K562 (cell line): ENCODE measurements around the gene ADAR. TPM values are rescaled to one million over a fixed set of nuclear protein-coding genes. Genes with fewer than 3 reads are reported as not detected.

Experiments
- ATAC-seq: fragments of 200-7000 bp; cut with Tn5 transposase; 3 replicates; pipeline ENCODE4 v1.9.1; 2020; ENCODE audit warnings: moderate library complexity
- BruUV-seq: library from RNA; stranded (reverse); fragments of 400-500 nt; replicated peaks from 2 replicates; lab custom pipeline; 2021; lab: Mats Ljungman, UMichigan
- CTCF ChIA-PET: fragments of 300-600 bp; formaldehyde crosslinking; extraction: SDS; loops from one replicate; lab custom pipeline; 2021; ENCODE audit warnings: low intra/inter-chr PET ratio; lab: Yijun Ruan, JAX
- POLR2A ChIA-PET: fragments of 300-600, 350-650 bp; sonication (Branson Sonifier 250); formaldehyde crosslinking; extraction: SDS; loops from one replicate; lab custom pipeline; 2021; ENCODE audit warnings: antibody characterized with exemption, inconsistent platforms; lab: Yijun Ruan, JAX
- DNase-seq, 4 experiments: peaks; one replicate each; pipeline versions ENCODE4 v3.0.0 to v3.0.0-alpha.2; 2011 to 2018; ENCODE audit warnings: low spot score in 3 of 4, mixed read lengths in 3 of 4; ENCODE audit errors: extremely low read depth in 1 of 4
- FAIRE-seq: peaks from 2 replicates; lab custom pipeline; 2011; peaks lifted over from hg19 to GRCh38; lab: Jason Lieb, UNC
- H2AFZ ChIP-seq: 2 replicates; pipeline ENCODE4 v1.6.0; 2011; ENCODE audit warnings: low read depth, low read length, control low read depth, inconsistent platforms
- H3K27ac ChIP-seq: fragments of 200-600 bp; 3 replicates; pipeline ENCODE4 v1.8.0; 2011; ENCODE audit warnings: low read depth, mild to moderate bottlenecking, control low read depth, inconsistent platforms, low read length, moderate library complexity, mixed read lengths; ENCODE audit errors: extremely low read depth
- H3K27me3 ChIP-seq, 2 experiments: fragments of 300-600 bp in 1 of 2; 2 replicates in 1 of 2; 3 replicates in 1 of 2; pipeline versions ENCODE4 v1.6.0 to v1.8.0; 2011; ENCODE audit warnings: inconsistent platforms in 2 of 2, low read length in 2 of 2, mild to moderate bottlenecking in 1 of 2, mixed read lengths in 1 of 2, moderate library complexity in 1 of 2; ENCODE audit not compliant: control insufficient read depth in 2 of 2, insufficient read depth in 2 of 2
- H3K36me3 ChIP-seq: fragments of 300-600 bp; 3 replicates; pipeline ENCODE4 v1.8.0; 2011; ENCODE audit warnings: mild to moderate bottlenecking, low read length, inconsistent platforms; ENCODE audit not compliant: control insufficient read depth, insufficient read depth
- H3K4me1 ChIP-seq, 2 experiments: fragments of 200-600 bp in 1 of 2; replicated peaks in 1 of 2; 2 replicates in 1 of 2; 3 replicates in 1 of 2; pipeline versions ENCODE4 v1.5.1 to v1.8.0; 2011; ENCODE audit warnings: inconsistent platforms in 2 of 2, low read length in 2 of 2, mild to moderate bottlenecking in 1 of 2, mixed read lengths in 1 of 2, moderate library complexity in 1 of 2; ENCODE audit not compliant: control insufficient read depth in 2 of 2, insufficient read depth in 2 of 2
- H3K4me2 ChIP-seq: 2 replicates; pipeline ENCODE4 v1.6.1; 2011; ENCODE audit warnings: low read length, control low read depth, inconsistent platforms, mixed read lengths; ENCODE audit not compliant: insufficient read depth
- H3K4me3 ChIP-seq: fragments of 200-600 bp; sonication (generic), shearing (Covaris generic); 2 replicates; pipeline ENCODE4 v1.5.1; 2016; ENCODE audit warnings: control low read depth, inconsistent platforms
- H3K79me2 ChIP-seq: fragments of 200-600 bp; 3 replicates; pipeline ENCODE4 v1.8.0; 2011; ENCODE audit warnings: low read length, inconsistent platforms; ENCODE audit not compliant: control insufficient read depth, insufficient read depth
- H3K9ac ChIP-seq, 2 experiments: 2 replicates each; pipeline versions ENCODE4 v1.6.0 to v1.6.1; 2011; ENCODE audit warnings: low read depth in 2 of 2, low read length in 2 of 2, control low read depth in 1 of 2, inconsistent platforms in 1 of 2, mild to moderate bottlenecking in 1 of 2, mixed read lengths in 1 of 2; ENCODE audit not compliant: insufficient read depth in 1 of 2
- H3K9me1 ChIP-seq: one replicate; pipeline ENCODE4 v1.6.0; 2011; ENCODE audit warnings: inconsistent platforms, mild to moderate bottlenecking, low read length, moderate library complexity; ENCODE audit not compliant: control insufficient read depth, insufficient read depth
- H3K9me3 ChIP-seq: replicated peaks from 2 replicates; pipeline ENCODE4 v1.5.1; 2011; ENCODE audit warnings: low read depth, low read length, inconsistent platforms; ENCODE audit not compliant: control insufficient read depth, insufficient read depth
- H4K20me1 ChIP-seq: replicated peaks from 2 replicates; pipeline ENCODE4 v1.6.1; 2011; ENCODE audit warnings: low read length, inconsistent platforms, mixed read lengths; ENCODE audit not compliant: control insufficient read depth, insufficient read depth
- RAD21 ChIP-seq, 2 experiments: fragments of 250-450 bp in 1 of 2; fragments of 450-650 bp in 1 of 2; sonication (Bioruptor Pico) in 1 of 2; formaldehyde crosslinking in 1 of 2; IDR thresholded peaks in 1 of 2; conservative IDR thresholded peaks in 1 of 2; 2 replicates each; pipeline versions ENCODE4 v1.4.0 to v1.8.0; 2020 to 2022; ENCODE audit warnings: mild to moderate bottlenecking in 2 of 2, moderate library complexity in 1 of 2
- RHOXF2B ChIP-seq: fragments of 250-450 bp; sonication (Bioruptor Pico); conservative IDR thresholded peaks from 2 replicates; pipeline ENCODE4 v1.5.1; 2021
- XRCC4 ChIP-seq: IDR thresholded peaks from one replicate; pipeline ENCODE4 v1.6.1; 2011; ENCODE audit not compliant: insufficient read depth, insufficient read length; ENCODE audit errors: extremely low read depth
- ZNF274 ChIP-seq: IDR thresholded peaks from 2 replicates; pipeline ENCODE4 v1.6.1; 2011; ENCODE audit warnings: low read depth, mild to moderate bottlenecking, low read length, moderate library complexity, borderline replicate concordance
- WGBS: fragments of 100-300 bp; shearing (Covaris generic); methylation state at CpG from one replicate; pipeline ENCODE4 v1.1.6; 2016; ENCODE audit warnings: low coverage, mixed read lengths; ENCODE audit not compliant: insufficient coverage; ENCODE audit errors: missing lambda C conversion rate; 5-methylcytosine and 5-hydroxymethylcytosine counted together
- in situ Hi-C: fragments of 300-500 bp; cut with MboI; formaldehyde crosslinking; loops from 4 replicates; pipeline ENCODE4 v1.15.0; 2018; ENCODE audit warnings: inconsistent platforms, mixed read lengths
- intact Hi-C: fragments of 100-400 bp; cut with micrococcal nuclease; formaldehyde crosslinking; loops from 2 replicates; pipeline ENCODE4 v1.14.2; 2022
- polyA plus RNA-seq, 8 experiments: library from polyadenylated mRNA; depleted of rRNA in 4 of 8; stranded (reverse) in 5 of 8; unstranded in 3 of 8; fragments of >200 nt; fragmentation: Nextera tagmentation in 2 of 8; fragmentation: Illumina TruSeq in 1 of 8; extraction: Ambion mirVana in 2 of 8; extraction: Trizol in 1 of 8; gene quantifications; 2 replicates each; pipeline versions ENCODE4 v1.2.1 to v1.2.3, GENCODE V29; 2011 to 2014; ENCODE audit warnings: inconsistent platforms in 1 of 8, missing spikeins in 1 of 8
- total RNA-seq, 7 experiments: library from RNA; depleted of rRNA in 6 of 7; stranded (reverse); fragments of >200 nt in 6 of 7; fragmentation: Illumina TruSeq in 2 of 7; extraction: Trizol in 2 of 7; gene quantifications; 2 replicates each; pipeline versions ENCODE4 v1.2.1 to v1.2.3, GENCODE V29; 2011 to 2021; ENCODE audit warnings: low replicate concordance in 1 of 7
- TF ChIP-seq, protein P1 (sequence below), 3 experiments: IDR thresholded peaks in 2 of 3; conservative IDR thresholded peaks in 1 of 3; 2 replicates each; pipeline ENCODE4 v1.5.1; 2011 to 2012; ENCODE audit warnings: low read length in 3 of 3, mild to moderate bottlenecking in 3 of 3, control low read depth in 2 of 3, improper control_type of control experiment in 1 of 3, inconsistent platforms in 1 of 3, low read depth in 1 of 3, mixed read lengths in 1 of 3, moderate library complexity in 1 of 3; ENCODE audit not compliant: insufficient read depth in 2 of 3

Gene ADAR
- total and polyA plus RNA-seq, 9 of the 15 experiments (the other 6 are each of a cell fraction or from before 2014, with no cell fraction given): 30.1 to 123 (median 60.2) TPM

DNA sequence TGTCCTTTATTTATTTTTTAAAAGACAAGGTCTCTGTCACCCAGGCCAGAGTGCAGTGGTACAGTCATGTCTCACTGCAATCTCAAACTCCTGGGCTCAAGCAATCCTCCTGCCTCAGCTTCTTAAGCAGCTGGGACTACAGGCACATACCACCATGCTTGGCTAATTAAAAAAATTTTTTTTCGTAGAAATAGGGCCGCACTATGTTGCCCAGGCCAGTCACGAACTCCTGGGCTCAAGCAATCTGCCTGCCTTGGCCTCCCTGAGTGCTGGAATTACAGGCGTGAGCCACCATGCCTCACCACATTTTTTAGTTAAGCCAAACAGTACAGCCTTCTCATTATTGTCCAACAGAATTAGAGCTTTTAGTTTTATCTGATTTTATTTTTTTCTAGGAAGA is 7.4 kb upstream of the ADAR start:
- H4K20me1 ChIP-seq: peaks cover 28% of the 10 kb centered on the region; the same call in 1 of the 2 replicates
- H2AFZ ChIP-seq: no peak overlapping the region
- peak overlapping the region in 1 of 2 experiments; percentile 29; a peak in 1 of 4 replicates for H3K9ac ChIP-seq
- TF ChIP-seq RHOXF2B (no peak), ZNF274 (no peak)
- TF ChIP-seq, all 486 proteins: peak for 0
- no peak overlapping the region for H3K4me2 ChIP-seq
- 82% methylated on average over 4 of the region's 4 CpGs for WGBS
- H3K9me3 ChIP-seq: no peaks in the 10 kb centered on the region
- no peaks in the 10 kb centered on the region for H3K27me3 ChIP-seq
- no peak overlapping the region for H3K27ac ChIP-seq
- ATAC-seq (no peak), FAIRE-seq (no peak), DNase-seq (no peak)
- POLR2A ChIA-PET: interaction anchor here (0.7 to 0.9 kb wide), 2 partner anchors 11 to 657 kb away, joined by 4 to 5 read pairs; no protein-coding TSS in a partner anchor
- peaks cover 12% of the 10 kb centered on the region; the same call in 2 of the 3 replicates for H3K36me3 ChIP-seq
- in situ Hi-C loops: no loop called here
- peaks cover 64% of the 10 kb centered on the region for H3K79me2 ChIP-seq
- intact Hi-C loops: no loop called here
- peaks cover 5 to 33% of the 10 kb centered on the region in 2 experiments for H3K4me1 ChIP-seq
- CTCF ChIA-PET: no interaction called here
- peaks cover 9% of the 10 kb centered on the region for H3K9me1 ChIP-seq
- BruUV-seq: no TSS peak
- H3K4me3 ChIP-seq: no peak overlapping the region

DNA sequence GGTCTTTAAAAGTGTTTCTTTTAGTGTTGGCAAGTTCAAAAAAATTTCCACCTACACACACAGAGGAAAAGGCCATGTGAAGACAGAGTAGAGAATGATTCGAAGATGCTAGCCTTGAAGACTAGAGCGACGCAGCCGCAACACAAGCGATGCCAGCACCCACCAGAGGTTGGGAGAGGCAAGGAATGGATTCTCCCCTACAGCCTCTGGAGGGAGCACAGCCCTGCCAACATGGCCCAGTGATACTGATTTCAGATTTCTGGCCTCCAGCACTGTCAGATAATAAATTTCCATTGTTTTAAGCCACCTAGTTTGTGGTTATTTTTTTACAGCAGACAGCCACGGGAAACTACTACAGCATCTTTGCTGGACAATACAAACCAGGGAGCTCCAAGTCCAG is 6.9 kb upstream of the ADAR start:
- H3K9ac ChIP-seq: peak overlapping the region in 1 of 2 experiments; percentile 29; a peak in 1 of 4 replicates
- FAIRE-seq: no peak
- no peak overlapping the region for H2AFZ ChIP-seq
- peaks cover 12% of the 10 kb centered on the region; the same call in 2 of the 3 replicates for H3K36me3 ChIP-seq
- no peak overlapping the region for H3K4me3 ChIP-seq
- CTCF ChIA-PET: no interaction called here
- BruUV-seq: no TSS peak
- no peak overlapping the region for H3K27ac ChIP-seq
- peaks cover 9% of the 10 kb centered on the region for H3K9me1 ChIP-seq
- H3K4me2 ChIP-seq: no peak overlapping the region
- H3K9me3 ChIP-seq: no peaks in the 10 kb centered on the region
- POLR2A ChIA-PET: interaction anchor here (0.6 kb wide), 1 partner anchor 1181 kb away, joined by 3 read pairs; no protein-coding TSS in a partner anchor
- WGBS: 72% methylated on average over 6 of the region's 6 CpGs
- no peak for DNase-seq
- H3K79me2 ChIP-seq: peaks cover 66% of the 10 kb centered on the region
- peaks cover 28% of the 10 kb centered on the region; the same call in 1 of the 2 replicates for H4K20me1 ChIP-seq
- intact Hi-C loops (no loop called here), in situ Hi-C loops (no loop called here)
- H3K4me1 ChIP-seq: peaks cover 5 to 35% of the 10 kb centered on the region in 2 experiments
- no peaks in the 10 kb centered on the region for H3K27me3 ChIP-seq
- TF ChIP-seq, protein P1, sequence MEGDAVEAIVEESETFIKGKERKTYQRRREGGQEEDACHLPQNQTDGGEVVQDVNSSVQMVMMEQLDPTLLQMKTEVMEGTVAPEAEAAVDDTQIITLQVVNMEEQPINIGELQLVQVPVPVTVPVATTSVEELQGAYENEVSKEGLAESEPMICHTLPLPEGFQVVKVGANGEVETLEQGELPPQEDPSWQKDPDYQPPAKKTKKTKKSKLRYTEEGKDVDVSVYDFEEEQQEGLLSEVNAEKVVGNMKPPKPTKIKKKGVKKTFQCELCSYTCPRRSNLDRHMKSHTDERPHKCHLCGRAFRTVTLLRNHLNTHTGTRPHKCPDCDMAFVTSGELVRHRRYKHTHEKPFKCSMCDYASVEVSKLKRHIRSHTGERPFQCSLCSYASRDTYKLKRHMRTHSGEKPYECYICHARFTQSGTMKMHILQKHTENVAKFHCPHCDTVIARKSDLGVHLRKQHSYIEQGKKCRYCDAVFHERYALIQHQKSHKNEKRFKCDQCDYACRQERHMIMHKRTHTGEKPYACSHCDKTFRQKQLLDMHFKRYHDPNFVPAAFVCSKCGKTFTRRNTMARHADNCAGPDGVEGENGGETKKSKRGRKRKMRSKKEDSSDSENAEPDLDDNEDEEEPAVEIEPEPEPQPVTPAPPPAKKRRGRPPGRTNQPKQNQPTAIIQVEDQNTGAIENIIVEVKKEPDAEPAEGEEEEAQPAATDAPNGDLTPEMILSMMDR (IDR thresholded peaks at IDR 0.05 in 2 of 3, conservative IDR thresholded peaks at IDR 0.05 in 1 of 3; ENCODE audit: insufficient read depth in 2 of 3, low read depth in 1 of 3, low read length in 3 of 3): peak in 2 of 3 experiments; percentile 20 to 39; a peak in 4 of 6 replicates
- no peak for TF ChIP-seq XRCC4
- peak in 1 of 2 experiments; percentile 30; a peak in 1 of 4 replicates for TF ChIP-seq RAD21 (CRISPR knock-in tag; conservative IDR thresholded peaks at IDR 0.05 in 1 of 2, IDR thresholded peaks at IDR 0.05 in 1 of 2)
- ATAC-seq: peak; percentile 60
